BJ (cell line): ENCODE measurements around the gene TBC1D8. TPM values are rescaled to one million over a fixed set of nuclear protein-coding genes. Genes with fewer than 3 reads are reported as not detected.
"Not testable (repeated sequence)": the region's sequence is repeated elsewhere in the genome, so short reads cannot be mapped to it uniquely, and the experiment has no call there.

Experiments used
- CTCF ChIA-PET: fragments of 350-600 bp; formaldehyde crosslinking; extraction: SDS; loops from one replicate; lab custom pipeline; 2021; ENCODE audit warnings: antibody characterized with exemption, inconsistent platforms; lab: Yijun Ruan, JAX
- POLR2A ChIA-PET: fragments of 300-600 bp; sonication (Branson Sonifier 250); formaldehyde crosslinking; extraction: SDS; loops from one replicate; lab custom pipeline; 2021; ENCODE audit warnings: antibody characterized with exemption; lab: Charles Lee
- DNase-seq: peaks from one replicate; pipeline ENCODE4 v3.0.0-alpha.2; 2011; ENCODE audit warnings: low read depth
- H3K27me3 ChIP-seq: 2 replicates; pipeline ENCODE4 v1.6.0; 2011; ENCODE audit warnings: low read length; ENCODE audit not compliant: control insufficient read depth, insufficient read depth
- H3K36me3 ChIP-seq: 2 replicates; pipeline ENCODE4 v1.5.1; 2011; ENCODE audit warnings: low read length; ENCODE audit not compliant: control insufficient read depth, insufficient read depth
- H3K4me3 ChIP-seq: 2 replicates; pipeline ENCODE4 v1.5.1; 2011; ENCODE audit warnings: low read depth, mild to moderate bottlenecking, control low read depth, low read length
- polyA plus RNA-seq: library from polyadenylated mRNA; depleted of rRNA; stranded (reverse); fragments of >200 nt; gene quantifications from 2 replicates; pipeline ENCODE4 v1.2.3, GENCODE V29; 2011
- TF ChIP-seq, protein P1 (sequence below): IDR thresholded peaks from 2 replicates; pipeline ENCODE4 v1.5.1; 2011; ENCODE audit warnings: low read depth, mild to moderate bottlenecking, control low read depth, inconsistent platforms, low read length, moderate library complexity; ENCODE audit not compliant: insufficient read depth

TBC1D8 gene
- polyA plus RNA-seq, 1 experiment, result 8.8 TPM

GRCh38 chr2:101175991-101176390, 24.8 kb upstream of the TBC1D8 start:
- POLR2A ChIA-PET, result no interaction called here
- DNase-seq, result no peak

GRCh38 chr2:101173707-101174295, 22.6 kb upstream of the TBC1D8 start:
- H3K4me3 ChIP-seq, result no peak overlapping the region
- no peak for DNase-seq
- TF ChIP-seq, protein P1, sequence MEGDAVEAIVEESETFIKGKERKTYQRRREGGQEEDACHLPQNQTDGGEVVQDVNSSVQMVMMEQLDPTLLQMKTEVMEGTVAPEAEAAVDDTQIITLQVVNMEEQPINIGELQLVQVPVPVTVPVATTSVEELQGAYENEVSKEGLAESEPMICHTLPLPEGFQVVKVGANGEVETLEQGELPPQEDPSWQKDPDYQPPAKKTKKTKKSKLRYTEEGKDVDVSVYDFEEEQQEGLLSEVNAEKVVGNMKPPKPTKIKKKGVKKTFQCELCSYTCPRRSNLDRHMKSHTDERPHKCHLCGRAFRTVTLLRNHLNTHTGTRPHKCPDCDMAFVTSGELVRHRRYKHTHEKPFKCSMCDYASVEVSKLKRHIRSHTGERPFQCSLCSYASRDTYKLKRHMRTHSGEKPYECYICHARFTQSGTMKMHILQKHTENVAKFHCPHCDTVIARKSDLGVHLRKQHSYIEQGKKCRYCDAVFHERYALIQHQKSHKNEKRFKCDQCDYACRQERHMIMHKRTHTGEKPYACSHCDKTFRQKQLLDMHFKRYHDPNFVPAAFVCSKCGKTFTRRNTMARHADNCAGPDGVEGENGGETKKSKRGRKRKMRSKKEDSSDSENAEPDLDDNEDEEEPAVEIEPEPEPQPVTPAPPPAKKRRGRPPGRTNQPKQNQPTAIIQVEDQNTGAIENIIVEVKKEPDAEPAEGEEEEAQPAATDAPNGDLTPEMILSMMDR, result no peak
- POLR2A ChIA-PET, result no interaction called here
- CTCF ChIA-PET, result interaction anchor here (1.0 to 1.5 kb wide), 4 partner anchors 11 to 161 kb away, joined by 3 to 5 read pairs (median 4); no protein-coding TSS in a partner anchor
- no peaks in the 10 kb centered on the region for H3K36me3 ChIP-seq
- no peaks in the 10 kb centered on the region for H3K27me3 ChIP-seq

More at GRCh38 chr2:101175991-101176390, 24.8 kb upstream of the TBC1D8 start:
- Histone ChIP-seq H3K36me3 (no peaks in the 10 kb centered on the region), H3K4me3 (no peak overlapping the region), H3K27me3 (no peaks in the 10 kb centered on the region)
- TF ChIP-seq, protein P1, result no peak
- CTCF ChIA-PET, result interaction anchor here (2.0 kb wide), 1 partner anchor 12 kb away, joined by 7 read pairs; no protein-coding TSS in a partner anchor

- H3K4me3 ChIP-seq, DNase-seq, POLR2A ChIA-PET, H3K27me3 ChIP-seq, H3K36me3 ChIP-seq: not testable (repeated sequence)
- CTCF ChIA-PET, result interaction anchor here (1.1 kb wide), 1 partner anchor 19 kb away, joined by 4 read pairs; no protein-coding TSS in a partner anchor
These were observed 18.6 kb upstream of the TBC1D8 start for GRCh38 chr2:101169822-101170221.

DNA sequence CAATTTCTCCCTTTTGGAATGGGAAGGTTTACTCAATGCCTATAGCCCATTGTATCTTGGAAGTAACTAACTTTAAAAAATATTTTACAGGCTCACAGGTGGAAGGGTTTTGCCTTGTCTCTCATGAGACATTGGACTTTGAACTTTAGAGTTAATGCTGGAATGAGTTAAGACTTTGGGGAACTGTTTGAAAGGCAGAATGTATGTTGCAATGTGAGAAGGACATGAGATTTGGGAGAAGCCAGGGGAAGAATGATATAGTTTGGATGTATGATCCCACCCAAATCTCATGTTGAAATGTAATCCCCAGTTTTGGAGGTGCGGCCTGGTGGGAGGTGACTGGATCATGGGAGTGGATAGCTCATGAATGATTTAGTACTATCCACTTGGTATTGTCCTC, 17.5 kb upstream of the TBC1D8 start:
- no peaks in the 10 kb centered on the region for H3K36me3 ChIP-seq
- ChIA-PET CTCF (interaction anchor here (0.8 kb wide), 1 partner anchor 16 kb away, joined by 3 read pairs; no protein-coding TSS in a partner anchor), POLR2A (no interaction called here)
- TF ChIP-seq, protein P1, result no peak
- no peak overlapping the region for H3K4me3 ChIP-seq
- H3K27me3 ChIP-seq, result 0 out of 2 replicates have a peak, but pooled peaks cover 1% of the 10 kb centered on the region
- DNase-seq, result no peak

- CTCF ChIA-PET, H3K4me3 ChIP-seq, POLR2A ChIA-PET, DNase-seq, H3K27me3 ChIP-seq, H3K36me3 ChIP-seq: not testable (repeated sequence)
These were observed 16.4 kb upstream of the TBC1D8 start for GRCh38 chr2:101167532-101167931.

GRCh38 chr2:101164021-101164420, 12.8 kb upstream of the TBC1D8 start:
- POLR2A ChIA-PET, result interaction anchor here (0.6 kb wide), 1 partner anchor 341 kb away, joined by 5 read pairs; no protein-coding TSS in a partner anchor
- CTCF ChIA-PET, result interaction anchor here (1.3 to 2.6 kb wide), 3 partner anchors 10 to 25 kb away, joined by 4 to 9 read pairs (median 4); no protein-coding TSS in a partner anchor
- Histone ChIP-seq H3K36me3 (no peaks in the 10 kb centered on the region), H3K4me3 (no peak overlapping the region), H3K27me3 (peaks cover 1% of the 10 kb centered on the region; the same call in 1 of the 2 replicates)
- TF ChIP-seq, protein P1, result no peak
- DNase-seq, result no peak
